Stomach smooth muscle (tissue), 2 donors: Measurements from ENCODE around the gene CASP7.
"Not testable (repeated sequence)": the region's sequence is repeated elsewhere in the genome, so short reads cannot be mapped to it uniquely, and the experiment has no call there.

Experiments used
- H3K27ac ChIP-seq: one replicate; pipeline ENCODE4 v1.7.0; 2013; ENCODE audit warnings: mild to moderate bottlenecking, low read length, inconsistent platforms
- H3K27me3 ChIP-seq, 2 donors: one replicate each; pipeline ENCODE4 v1.7.0; 2013; ENCODE audit warnings: low read length in 2 of 2; ENCODE audit not compliant: insufficient read depth in 2 of 2, control insufficient read depth in 1 of 2
- H3K36me3 ChIP-seq, 2 donors: one replicate each; pipeline ENCODE4 v1.7.0; 2013; ENCODE audit warnings: low read length in 2 of 2; ENCODE audit not compliant: control insufficient read depth in 2 of 2, insufficient read depth in 2 of 2
- H3K4me1 ChIP-seq: one replicate; pipeline ENCODE4 v1.7.0; 2013; ENCODE audit warnings: low read length; ENCODE audit not compliant: control insufficient read depth, insufficient read depth
- H3K4me3 ChIP-seq, 2 donors: one replicate each; pipeline ENCODE4 v1.7.0; 2013; ENCODE audit warnings: low read length in 2 of 2
- H3K9ac ChIP-seq, 2 donors: one replicate each; pipeline ENCODE4 v1.7.0; 2013; ENCODE audit warnings: low read length in 2 of 2, mild to moderate bottlenecking in 1 of 2
- H3K9me3 ChIP-seq, 2 donors: one replicate each; pipeline ENCODE4 v1.7.0; 2013; ENCODE audit warnings: low read length in 2 of 2; ENCODE audit not compliant: control insufficient read depth in 2 of 2
- donor health status: healthy.
- donor health status: Pancreatic carcinoma.

Gene CASP7

DNA sequence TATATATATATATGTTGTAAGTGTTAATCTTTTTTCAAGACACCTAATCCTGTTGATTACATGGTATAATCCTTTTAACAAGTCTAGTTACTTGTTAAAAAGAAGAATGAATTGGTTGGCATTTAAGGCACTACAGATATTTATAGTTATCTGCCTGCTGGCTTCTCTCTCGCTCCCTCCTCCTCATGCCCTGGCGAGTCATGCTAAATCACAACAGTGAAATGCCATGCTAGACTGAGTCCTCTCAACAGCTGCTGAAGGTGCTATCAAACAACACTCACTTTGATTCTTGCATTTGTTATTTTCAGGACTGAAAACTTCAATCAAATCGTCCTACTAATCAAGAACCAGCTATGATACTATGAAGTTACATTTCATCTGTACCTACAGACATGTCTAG is 31.2 kb upstream of the CASP7 start:
- Histone ChIP-seq H3K9me3 (no peaks in the 10 kb centered on the region), H3K9ac (no peak overlapping the region), H3K4me1 (no peaks in the 10 kb centered on the region), H3K27ac (no peak overlapping the region), H3K4me3 (no peak overlapping the region), H3K27me3 (no peaks in the 10 kb centered on the region), H3K36me3 (no peaks in the 10 kb centered on the region)

DNA sequence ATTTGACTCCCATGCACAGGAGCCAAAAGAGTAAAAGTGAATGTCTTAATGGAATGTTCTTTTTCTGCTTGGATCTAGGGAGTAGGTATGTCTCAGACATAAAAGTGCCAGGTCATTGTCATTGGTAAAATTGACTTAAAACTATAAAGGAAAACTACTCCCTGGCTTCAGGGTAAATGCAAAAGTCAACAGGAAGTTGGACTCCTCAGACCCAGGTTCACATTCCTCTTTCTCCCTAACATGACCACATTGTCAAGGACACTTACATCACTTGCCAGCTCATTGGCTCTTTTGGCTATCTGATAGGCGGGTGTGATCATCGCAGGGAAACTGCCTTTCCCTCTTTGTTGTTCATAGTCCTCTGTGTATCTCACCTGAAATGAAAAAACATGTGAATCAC is 29.5 kb upstream of the CASP7 start:
- Histone ChIP-seq H3K36me3 (no peaks in the 10 kb centered on the region), H3K27ac (no peak overlapping the region), H3K9me3 (no peaks in the 10 kb centered on the region), H3K4me3 (no peak overlapping the region), H3K4me1 (no peaks in the 10 kb centered on the region), H3K9ac (no peak overlapping the region), H3K27me3 (no peaks in the 10 kb centered on the region)

DNA sequence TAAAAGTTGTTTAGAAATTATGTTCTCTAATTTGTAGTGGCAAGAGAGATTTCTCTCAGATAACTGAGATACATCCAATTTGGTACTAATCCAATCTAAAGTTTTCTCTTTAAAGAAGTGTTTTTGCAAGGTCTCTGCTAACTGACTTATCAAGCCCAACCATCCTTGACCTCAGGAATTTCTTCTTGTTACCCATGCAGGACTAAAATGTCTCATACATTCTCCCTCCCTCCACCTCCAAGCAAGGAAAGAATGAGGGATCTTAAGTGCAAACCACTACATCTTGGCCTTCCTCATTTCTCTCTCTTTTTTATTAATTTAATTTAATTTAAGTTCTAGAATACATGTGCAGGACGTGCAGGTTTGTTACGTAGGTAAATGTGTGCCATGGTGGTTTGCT is 28.7 kb upstream of the CASP7 start:
- H3K36me3 ChIP-seq = no peaks in the 10 kb centered on the region
- no peaks in the 10 kb centered on the region for H3K27me3 ChIP-seq
- no peak overlapping the region for H3K4me3 ChIP-seq
- no peaks in the 10 kb centered on the region for H3K9me3 ChIP-seq
- H3K4me1 ChIP-seq = no peaks in the 10 kb centered on the region
- H3K27ac ChIP-seq = no peak overlapping the region
- H3K9ac ChIP-seq = no peak overlapping the region

DNA sequence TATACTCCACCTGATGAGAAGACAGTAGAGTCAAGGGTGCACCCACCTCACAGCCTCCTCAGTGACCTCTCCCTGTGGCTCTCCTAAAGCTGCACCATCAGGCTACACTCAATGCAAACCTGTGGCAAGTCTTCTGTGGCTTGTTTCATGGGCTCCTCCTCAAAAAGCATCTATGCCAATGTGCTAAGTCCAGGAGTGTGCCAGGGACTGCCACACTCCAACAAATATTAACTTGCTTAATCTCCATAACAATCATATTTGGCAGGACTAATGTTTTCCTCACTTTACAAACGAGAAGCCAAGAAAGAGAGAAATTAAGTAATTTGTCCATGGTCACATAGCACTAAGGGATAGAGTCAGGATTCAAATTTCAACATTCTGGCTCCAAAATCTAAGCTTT is 27.8 kb upstream of the CASP7 start:
- no peaks in the 10 kb centered on the region for H3K4me1 ChIP-seq
- H3K9ac ChIP-seq = no peak overlapping the region
- H3K36me3 ChIP-seq = no peaks in the 10 kb centered on the region
- H3K4me3 ChIP-seq = no peak overlapping the region
- H3K27me3 ChIP-seq = no peaks in the 10 kb centered on the region
- no peak overlapping the region for H3K27ac ChIP-seq
- no peaks in the 10 kb centered on the region for H3K9me3 ChIP-seq

DNA sequence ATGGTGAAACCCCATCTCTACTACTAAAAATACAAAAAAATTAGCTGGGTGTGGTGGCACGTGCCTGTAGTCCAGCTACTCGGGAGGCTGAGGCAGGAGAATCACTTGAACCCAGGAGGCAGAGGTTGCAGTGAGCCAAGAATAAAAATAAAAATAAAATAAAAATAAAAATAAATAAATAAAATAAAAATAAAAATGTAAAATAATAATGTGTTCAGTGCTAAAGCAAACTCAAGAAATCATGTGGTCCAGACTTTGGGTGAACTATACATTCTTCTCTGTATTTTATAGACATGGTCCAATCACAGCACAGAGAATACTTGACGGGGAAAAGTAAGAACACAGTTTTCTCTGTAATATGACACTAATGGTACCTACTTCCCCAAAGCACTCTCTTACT is 27.3 kb upstream of the CASP7 start:
- not testable (repeated sequence) for H3K4me1 ChIP-seq, H3K9me3 ChIP-seq, H3K9ac ChIP-seq, H3K27me3 ChIP-seq, H3K27ac ChIP-seq, H3K36me3 ChIP-seq, H3K4me3 ChIP-seq

DNA sequence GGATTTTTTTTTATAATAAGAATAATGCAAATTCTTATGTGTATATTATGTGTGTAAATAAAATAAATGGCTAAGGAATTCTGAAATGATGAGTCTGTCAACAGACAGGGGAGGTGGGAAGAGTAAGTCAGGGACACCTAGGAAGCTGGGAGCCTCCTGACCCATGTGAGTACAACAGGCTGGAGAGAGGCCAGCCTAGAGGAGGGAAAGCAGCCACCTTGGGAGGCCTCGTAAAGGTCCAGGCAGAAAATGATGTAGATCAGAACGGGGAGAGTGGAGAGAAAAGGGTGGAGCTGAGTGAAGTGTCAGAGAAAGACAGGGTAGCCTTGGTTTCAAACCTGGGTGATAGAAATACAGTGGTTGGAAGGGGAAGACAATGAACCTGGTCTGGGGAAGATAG is 22.8 kb upstream of the CASP7 start:
- Histone ChIP-seq H3K36me3 (no peaks in the 10 kb centered on the region), H3K4me1 (no peaks in the 10 kb centered on the region), H3K27me3 (no peaks in the 10 kb centered on the region), H3K9me3 (no peaks in the 10 kb centered on the region), H3K4me3 (no peak overlapping the region), H3K27ac (no peak overlapping the region), H3K9ac (no peak overlapping the region)

DNA sequence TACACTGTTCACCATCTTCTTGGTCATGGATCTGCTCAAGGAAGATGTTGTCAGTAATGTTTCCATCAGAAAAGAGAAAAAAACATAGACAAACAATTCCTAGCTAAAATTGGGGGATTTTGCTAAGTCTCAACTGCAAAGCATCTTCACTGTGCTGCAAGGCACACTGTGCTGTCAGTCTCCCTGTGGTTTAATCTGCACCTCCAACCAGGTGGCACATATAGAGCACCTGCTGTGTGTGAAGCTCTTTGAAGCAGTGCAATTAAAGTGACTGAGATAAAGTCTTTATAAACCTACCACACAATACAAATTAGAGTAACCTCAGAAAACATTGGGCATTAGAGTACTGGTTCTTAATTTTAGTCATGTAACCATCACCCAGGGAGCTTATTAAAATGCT is 22.2 kb upstream of the CASP7 start:
- no peak overlapping the region for H3K9ac ChIP-seq
- H3K27ac ChIP-seq = no peak overlapping the region
- no peaks in the 10 kb centered on the region for H3K27me3 ChIP-seq
- no peak overlapping the region for H3K4me3 ChIP-seq
- H3K4me1 ChIP-seq = no peaks in the 10 kb centered on the region
- no peaks in the 10 kb centered on the region for H3K9me3 ChIP-seq
- H3K36me3 ChIP-seq = no peaks in the 10 kb centered on the region

DNA sequence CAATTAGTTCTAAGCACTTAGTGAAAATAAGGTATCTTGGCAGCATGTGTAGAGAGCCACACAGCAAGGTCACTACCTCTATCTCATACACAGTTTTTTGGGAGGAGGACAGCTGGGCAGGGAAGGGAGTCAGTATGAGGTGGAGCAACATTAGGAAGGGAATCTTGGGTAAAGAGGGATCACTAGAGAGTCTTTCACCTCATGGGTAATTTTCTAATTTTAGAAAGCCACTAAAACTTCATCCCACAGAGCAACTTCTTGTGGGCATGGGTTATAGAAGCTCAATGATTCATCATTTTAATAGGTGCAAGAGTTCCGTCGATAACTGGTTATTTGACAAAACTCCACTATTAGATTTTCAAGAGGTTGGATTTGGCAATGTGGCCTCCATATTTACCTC is 18.4 kb upstream of the CASP7 start:
- H3K27ac ChIP-seq = no peak overlapping the region
- H3K36me3 ChIP-seq = no peaks in the 10 kb centered on the region
- H3K9ac ChIP-seq = no peak overlapping the region
- H3K27me3 ChIP-seq = no peaks in the 10 kb centered on the region
- H3K9me3 ChIP-seq = no peaks in the 10 kb centered on the region
- no peak overlapping the region for H3K4me3 ChIP-seq
- H3K4me1 ChIP-seq = no peaks in the 10 kb centered on the region

DNA sequence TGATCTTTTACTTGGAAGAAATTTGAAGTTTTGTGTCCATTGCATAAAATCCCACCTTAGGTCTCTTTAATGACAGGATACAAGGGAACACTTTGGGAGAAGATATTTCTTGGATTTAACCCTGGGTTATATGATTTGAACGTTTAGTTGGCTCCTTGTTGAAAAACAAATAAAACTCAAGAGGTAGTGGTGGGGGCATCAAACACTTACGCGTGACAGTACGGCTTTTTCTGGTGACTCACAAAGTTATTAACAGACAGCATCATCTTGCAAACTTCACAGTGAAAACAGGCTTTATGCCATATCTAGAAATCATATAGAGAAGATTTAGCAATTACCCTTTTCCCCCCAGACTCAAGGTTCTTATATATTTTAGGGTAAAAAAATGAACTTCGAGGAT is 16.6 kb upstream of the CASP7 start:
- Histone ChIP-seq H3K36me3 (no peaks in the 10 kb centered on the region), H3K4me1 (no peaks in the 10 kb centered on the region), H3K27me3 (no peaks in the 10 kb centered on the region), H3K27ac (no peak overlapping the region), H3K9ac (no peak overlapping the region), H3K4me3 (no peak overlapping the region), H3K9me3 (no peaks in the 10 kb centered on the region)

DNA sequence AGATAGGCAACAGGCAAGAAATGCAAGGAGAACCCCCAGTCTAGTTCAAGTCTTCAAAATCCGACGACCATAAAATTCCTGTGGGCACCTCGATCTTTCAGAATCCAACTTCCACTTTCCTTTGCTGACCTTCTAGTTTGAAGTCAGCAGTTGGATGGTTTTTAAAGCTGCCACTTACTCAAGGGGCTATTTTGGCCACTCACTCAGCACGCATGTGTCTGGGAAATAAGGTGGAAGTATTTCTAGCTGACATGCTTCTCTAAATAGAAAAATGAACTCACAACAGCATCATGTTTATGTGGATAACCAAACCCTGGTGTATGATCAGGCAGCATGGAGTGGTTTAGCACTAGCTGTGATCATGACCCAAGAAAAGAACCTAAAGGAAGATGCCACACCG is 15.8 kb upstream of the CASP7 start, which contains the start of gene NRAP:
Gene NRAP (minus strand): TSS at position 134 of the 400 bp plus-strand sequence. CDS start 159 bp downstream, outside the sequence.
- no peaks in the 10 kb centered on the region for H3K4me1 ChIP-seq
- no peaks in the 10 kb centered on the region for H3K36me3 ChIP-seq
- H3K9me3 ChIP-seq = no peaks in the 10 kb centered on the region
- H3K27me3 ChIP-seq = no peaks in the 10 kb centered on the region
- no peak within 1 kb of the TSS for H3K27ac ChIP-seq
- no peak within 1 kb of the TSS for H3K9ac ChIP-seq
- no peak within 1 kb of the TSS for H3K4me3 ChIP-seq

DNA sequence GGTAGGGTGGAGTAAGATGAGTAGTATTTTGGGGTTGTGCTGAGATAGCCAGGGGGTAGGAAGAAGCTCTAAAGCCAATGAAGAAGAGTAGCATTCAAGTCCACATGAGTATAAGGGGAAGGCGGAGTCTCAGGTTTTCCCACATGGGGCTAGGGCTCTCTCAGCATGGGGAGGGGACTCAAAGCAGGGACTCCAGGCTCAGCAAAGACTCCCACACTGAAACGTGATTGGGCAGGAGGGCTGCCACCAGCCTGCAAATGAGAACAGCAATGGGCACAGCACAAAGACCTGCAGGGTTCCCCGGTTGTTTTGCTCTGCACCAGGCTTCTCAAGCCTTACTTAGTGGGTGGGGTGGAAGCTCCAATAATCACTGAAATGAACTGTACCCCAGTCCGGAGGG is 14.4 kb upstream of the CASP7 start:
- no peaks in the 10 kb centered on the region for H3K9me3 ChIP-seq
- H3K4me1 ChIP-seq = no peaks in the 10 kb centered on the region
- H3K9ac ChIP-seq = no peak overlapping the region
- H3K4me3 ChIP-seq = no peak overlapping the region
- H3K27me3 ChIP-seq = no peaks in the 10 kb centered on the region
- H3K36me3 ChIP-seq = no peaks in the 10 kb centered on the region
- H3K27ac ChIP-seq = no peak overlapping the region
